ENCODE measurements around the gene METTL1.
A peak's percentile ranks its signal among the peaks of the same experiment; 100 is the strongest.

METTL1 gene

DNA sequence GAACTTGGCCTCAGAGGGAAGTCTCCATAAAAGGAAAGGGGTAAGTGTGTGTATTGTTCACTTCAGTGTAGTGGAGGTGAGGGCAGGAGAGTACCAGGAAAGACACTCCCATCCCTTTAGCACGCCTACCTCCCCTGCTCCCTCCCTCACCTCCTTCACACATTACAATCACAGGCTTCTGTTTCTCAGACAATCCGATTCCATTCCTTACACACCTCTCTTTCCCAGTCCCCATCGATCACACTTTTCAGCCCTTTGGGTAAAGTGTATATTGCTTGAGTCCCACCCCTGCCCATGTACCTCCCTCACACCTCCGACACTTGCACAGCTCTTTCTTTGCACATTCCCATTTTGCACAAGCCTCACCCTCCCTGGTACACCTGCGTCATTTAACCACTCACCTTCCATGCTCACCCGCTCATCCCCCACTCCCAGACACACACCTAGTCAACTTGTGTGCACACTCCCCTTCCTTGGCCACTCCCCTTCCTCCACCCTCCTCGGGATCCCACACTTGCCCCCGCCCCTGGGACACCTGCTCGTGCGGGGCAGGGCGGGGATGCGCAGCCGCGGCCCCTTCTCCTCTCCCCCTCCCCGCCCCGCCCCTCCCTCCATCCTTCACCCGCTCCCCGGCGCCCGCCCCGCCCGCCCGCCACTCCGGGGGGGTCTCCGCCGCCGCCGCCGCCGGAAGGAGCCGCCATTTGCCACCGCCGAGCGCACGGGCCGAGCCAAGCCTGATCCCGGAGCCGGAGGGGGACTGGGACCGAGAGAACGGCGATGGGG lies 17.3 kb downstream of the METTL1 start, which contains the start of gene MARCHF9:
Gene MARCHF9 (plus strand): TSS at position 693 of the 783 bp plus-strand sequence. CDS start 426 bp downstream, outside the sequence.
- peak; percentile 75 for DNase-seq (ENCODE audit: low read depth in 2 of 2)

DNA sequence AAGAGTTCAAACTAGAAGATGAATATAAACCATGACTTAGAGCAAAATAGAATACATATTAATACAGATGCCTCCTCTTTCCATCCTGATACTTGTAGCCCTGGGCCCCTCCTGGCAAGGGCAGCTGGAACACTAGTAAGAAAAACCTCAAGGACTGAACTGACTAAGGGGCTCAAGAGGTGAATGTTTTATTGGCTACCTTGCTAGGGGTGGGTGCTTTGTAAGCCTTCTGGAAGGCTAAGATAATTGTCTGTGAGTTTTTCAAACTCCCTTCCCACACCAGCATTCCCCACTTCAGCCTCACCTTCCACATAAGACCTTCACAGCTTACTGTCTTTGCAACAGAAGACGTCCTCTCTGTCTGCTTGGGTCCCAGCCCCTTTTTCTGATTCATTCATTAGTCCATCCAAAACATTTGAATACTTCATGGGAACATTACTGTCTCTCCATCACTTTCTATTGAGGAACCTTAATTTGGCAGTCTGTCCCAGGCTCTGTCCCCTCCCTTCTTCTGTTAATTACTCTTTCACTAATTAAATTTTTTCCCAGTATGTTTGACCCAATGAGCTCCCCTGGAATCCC lies 18.1 kb downstream of the METTL1 start:
- no peak for DNase-seq (ENCODE audit: low read depth in 2 of 2)

- no peak for DNase-seq (ENCODE audit: low read depth in 2 of 2)
Observed at GRCh38 chr12:57752668-57753000, 19.3 kb downstream of the METTL1 start.

GRCh38 chr12:57751788-57752667 lies 19.9 kb downstream of the METTL1 start, which contains the start of gene CDK4:
Gene CDK4, minus strand, starts transcription at chr12:57752310. Its CDS starts 593 bp downstream, at chr12:57751717.
- DNase-seq (ENCODE audit: low read depth in 2 of 2): peak; percentile 95 to 97

GRCh38 chr12:57751432-57751787 lies 20.5 kb downstream of the METTL1 start:
- no peak for DNase-seq (ENCODE audit: low read depth in 2 of 2)

DNA sequence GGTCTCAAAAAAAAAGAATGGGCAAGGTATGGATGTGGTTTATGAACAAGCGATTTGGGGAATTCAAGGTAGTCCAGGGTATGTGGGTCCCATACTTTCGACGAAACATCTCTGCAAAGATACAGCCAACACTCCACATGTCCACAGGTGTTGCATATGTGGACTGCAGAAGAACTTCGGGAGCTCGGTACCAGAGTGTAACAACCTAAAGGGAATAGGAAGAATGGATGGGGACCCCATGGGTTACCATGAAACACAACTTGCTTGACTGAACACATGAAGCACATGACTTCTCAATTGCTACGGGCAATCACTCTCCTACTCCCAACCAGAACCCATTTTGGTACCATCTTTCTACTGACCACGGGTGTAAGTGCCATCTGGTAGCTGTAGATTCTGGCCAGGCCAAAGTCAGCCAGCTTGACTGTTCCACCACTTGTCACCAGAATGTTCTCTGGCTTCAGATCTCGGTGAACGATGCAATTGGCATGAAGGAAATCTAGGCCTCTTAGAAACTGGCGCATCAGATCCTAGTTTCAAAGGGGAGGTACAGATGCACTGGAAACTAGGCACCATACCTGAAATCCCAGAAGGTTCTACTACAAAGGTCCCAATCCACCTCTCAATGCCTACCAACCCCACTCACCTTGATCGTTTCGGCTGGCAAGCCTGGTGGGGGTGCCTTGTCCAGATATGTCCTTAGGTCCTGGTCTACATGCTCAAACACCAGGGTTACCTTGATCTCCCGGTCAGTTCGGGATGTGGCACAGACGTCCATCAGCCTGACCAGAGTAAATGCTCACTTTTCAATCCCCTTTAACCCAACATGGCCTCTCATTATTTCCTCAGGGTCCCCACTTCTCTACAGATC lies 21.1 kb downstream of the METTL1 start:
- no peak for DNase-seq (ENCODE audit: low read depth in 2 of 2)

- no peak for DNase-seq (ENCODE audit: low read depth in 2 of 2)
Observed at GRCh38 chr12:57749061-57749460, 22.8 kb downstream of the METTL1 start.

GRCh38 chr12:57746025-57746424 lies 25.9 kb downstream of the METTL1 start:
- DNase-seq (ENCODE audit: low read depth in 2 of 2): no peak

DNA sequence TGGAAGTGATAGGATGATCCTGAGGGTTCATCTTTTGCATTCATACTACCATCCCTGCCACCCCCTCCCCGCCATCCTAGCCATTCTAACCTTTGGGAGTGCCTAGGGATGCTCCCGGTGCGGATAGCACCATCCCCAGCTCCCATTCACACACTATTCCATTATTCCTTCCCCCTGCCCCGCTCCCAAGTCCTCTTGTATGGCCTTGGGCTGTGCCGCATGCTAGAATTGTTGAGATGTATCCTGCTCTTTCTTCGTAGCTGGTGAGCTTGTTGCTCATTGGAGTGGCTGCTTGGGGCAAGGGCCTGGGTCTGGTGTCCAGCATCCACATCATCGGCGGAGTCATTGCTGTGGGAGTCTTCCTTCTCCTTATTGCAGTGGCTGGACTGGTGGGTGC lies 26.4 kb downstream of the METTL1 start:
- DNase-seq (ENCODE audit: low read depth in 2 of 2): no peak

DNA sequence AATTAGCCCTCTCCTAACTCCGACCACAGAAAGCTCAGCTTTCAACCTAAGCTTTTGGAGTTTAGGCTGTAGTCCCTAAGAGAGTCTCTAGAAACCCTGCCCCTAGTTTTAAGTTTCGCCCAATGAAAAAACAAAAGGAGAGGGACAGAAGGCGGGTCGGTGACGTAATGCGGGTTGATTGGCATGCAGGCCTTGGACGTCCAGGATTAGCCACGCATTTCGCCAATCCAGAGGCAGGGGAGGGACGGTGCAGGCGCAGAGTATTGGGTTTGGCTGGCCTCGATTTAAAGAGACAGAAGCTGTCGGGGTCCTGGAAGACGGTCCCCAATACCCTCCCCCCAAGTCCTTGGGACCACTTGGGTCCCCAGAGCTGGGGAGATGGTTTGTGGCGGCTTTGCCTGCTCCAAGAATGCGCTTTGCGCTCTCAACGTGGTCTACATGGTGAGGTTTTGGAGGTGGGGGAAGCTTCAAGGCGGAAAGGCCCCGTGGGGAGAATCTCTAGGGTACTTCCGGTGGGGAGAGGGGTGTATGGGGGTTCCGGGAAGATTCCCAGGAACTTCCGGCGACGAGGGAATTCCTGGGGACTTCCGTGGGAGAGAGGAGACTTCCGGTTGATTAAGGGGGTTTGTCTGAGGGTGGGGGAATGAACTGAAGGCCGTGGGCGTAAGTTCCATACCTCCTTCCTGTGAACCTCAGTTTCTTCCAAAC lies 27.0 kb downstream of the METTL1 start, which contains the start of gene TSPAN31:
Gene TSPAN31 (plus strand): TSS at position 263 of the 708 bp plus-strand sequence. CDS start 116 bp downstream, at position 379.
- DNase-seq (ENCODE audit: low read depth in 2 of 2): peak; percentile 88 to 90

DNA sequence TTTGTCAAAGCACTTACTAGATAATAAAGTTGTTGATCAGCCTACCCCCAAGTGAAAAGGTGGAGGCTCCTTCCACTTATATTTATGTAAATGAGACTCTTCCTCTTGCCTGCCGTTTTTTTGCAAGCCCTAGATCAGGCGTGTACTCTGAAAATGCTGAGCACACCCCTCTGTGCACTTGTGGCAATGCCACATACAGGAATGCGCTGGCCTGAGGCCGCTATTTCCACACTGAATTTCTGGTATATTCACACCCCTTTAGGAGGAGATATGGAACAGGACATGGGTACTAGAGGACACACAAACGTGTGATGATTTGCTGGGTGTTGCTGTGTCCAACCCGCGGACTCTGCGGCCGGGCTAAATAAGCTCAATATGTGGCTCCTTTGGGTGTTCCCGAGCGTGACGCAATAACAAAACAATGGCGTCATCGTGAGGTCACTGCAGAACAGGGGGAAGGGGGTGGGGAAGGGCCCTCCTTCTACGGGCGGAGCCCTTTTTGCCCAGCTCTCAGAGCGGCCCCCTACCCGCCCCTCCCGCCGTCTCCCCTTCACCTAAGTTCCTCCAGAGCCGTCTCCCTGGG lies 27.6 kb downstream of the METTL1 start:
- peak; percentile 56 to 63 for DNase-seq (ENCODE audit: low read depth in 2 of 2)

- no peak for DNase-seq (ENCODE audit: low read depth in 2 of 2)
Observed at GRCh38 chr12:57743769-57744168, 28.1 kb downstream of the METTL1 start.

GRCh38 chr12:57741844-57742738 lies 29.8 kb downstream of the METTL1 start:
- peak; percentile 53 to 72 for DNase-seq (ENCODE audit: low read depth in 2 of 2)

DNA sequence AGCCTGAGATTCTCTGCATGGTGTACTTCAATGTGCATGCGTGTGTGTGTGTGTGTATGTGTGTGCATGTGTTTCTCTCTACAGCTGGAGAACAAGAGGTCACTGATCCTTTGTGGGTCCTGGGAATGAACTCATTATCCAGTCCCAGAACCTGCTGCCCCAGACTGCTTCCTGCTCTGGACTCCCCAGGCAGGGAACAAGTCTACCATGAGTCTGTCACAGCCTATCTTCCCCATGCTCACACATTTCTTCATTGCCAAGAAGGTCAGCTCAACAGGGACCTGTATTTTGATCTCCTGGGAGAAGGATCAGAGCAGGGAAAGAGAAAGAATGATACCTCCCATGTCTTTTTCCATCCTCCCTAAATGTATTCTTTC lies 30.5 kb downstream of the METTL1 start:
- no peak for DNase-seq (ENCODE audit: low read depth in 2 of 2)

- peak; percentile 37 to 59 for DNase-seq (ENCODE audit: low read depth in 2 of 2)
Observed at GRCh38 chr12:57740656-57741412, 31.1 kb downstream of the METTL1 start.

DNA sequence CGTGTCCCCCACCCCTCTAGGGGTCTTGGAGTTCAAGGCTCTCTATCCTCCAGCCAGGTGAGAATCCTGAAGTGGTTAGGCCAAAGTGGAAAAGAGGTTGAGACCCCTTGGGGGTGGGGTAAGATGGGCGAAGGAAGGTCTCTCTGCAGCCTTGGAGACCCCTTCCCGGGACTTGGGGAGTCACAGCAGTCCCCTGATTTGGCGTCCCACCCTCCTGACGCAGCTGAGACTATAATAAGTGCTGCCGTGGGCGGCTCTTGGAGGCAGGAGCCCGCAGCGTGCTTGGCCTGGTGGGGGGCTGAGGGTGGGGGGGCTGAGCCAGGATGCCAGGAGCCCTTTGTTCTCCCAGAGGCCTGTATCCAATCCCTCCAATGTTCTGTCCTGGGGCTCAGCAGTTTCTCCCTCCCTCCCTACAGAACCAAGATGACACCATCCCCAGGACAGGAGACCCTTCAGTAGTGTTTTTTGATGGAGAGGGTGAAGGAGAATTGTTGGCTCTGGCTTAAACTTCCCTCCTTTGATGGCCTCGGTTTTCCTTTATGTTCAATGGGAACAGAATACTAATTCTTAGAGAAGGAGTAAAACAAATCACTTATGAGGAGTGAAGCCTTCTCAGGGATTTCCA lies 31.9 kb downstream of the METTL1 start:
- DNase-seq (ENCODE audit: low read depth in 2 of 2): no peak

GRCh38 chr12:57739387-57739786 lies 32.5 kb downstream of the METTL1 start:
- DNase-seq (ENCODE audit: low read depth in 2 of 2): no peak

GRCh38 chr12:57738661-57739237 lies 33.2 kb downstream of the METTL1 start, which contains the start of gene AGAP2:
Gene AGAP2, minus strand, starts transcription at chr12:57738742. Its CDS starts 496 bp downstream, at chr12:57738246.
- no peak for DNase-seq (ENCODE audit: low read depth in 2 of 2)

Measured in stimulated activated CD4-positive, alpha-beta T cell treated with anti-CD3 and anti-CD28 coated beads, Interleukin-1b, Interleukin-23, amount 100 ng/mL, for 4 hours (primary cell).